OCI-LY1 (cell line): ENCODE measurements around the gene NTNG1.

ENCODE experiments used
- CTCF ChIP-seq: fragments of 200-600 bp; sonication (generic), shearing (Covaris generic); IDR thresholded peaks from 2 replicates; pipeline ENCODE4 v1.5.1; 2017; ENCODE audit warnings: mild to moderate bottlenecking, antibody characterized with exemption, low read length, moderate library complexity, mixed read lengths
- EZH2 ChIP-seq: fragments of 200-600 bp; sonication (generic), shearing (Covaris generic); IDR thresholded peaks from 2 replicates; pipeline ENCODE4 v1.8.0; 2017; ENCODE audit warnings: borderline replicate concordance, mixed run types, mild to moderate bottlenecking, antibody characterized with exemption, low read length, moderate library complexity, mixed read lengths

GRCh38 chr1:107523061-107523460 lies 382.2 kb downstream of the NTNG1 start:
- TF ChIP-seq CTCF (no peak), EZH2 (no peak)
